GM19023 (cell line): ENCODE data around the gene RITA1.
A peak's percentile ranks its signal among the peaks of the same experiment; 100 is the strongest.
"Not testable (repeated sequence)": the region's sequence is repeated elsewhere in the genome, so short reads cannot be mapped to it uniquely, and the experiment has no call there.

Experiments
- ATAC-seq: cut with Tn5 transposase; IDR thresholded peaks from one replicate; pipeline ENCODE4 v1.9.1; 2021; ENCODE audit warnings: mild to moderate bottlenecking, moderate library complexity; ENCODE audit not compliant: unreplicated experiment

RITA1 gene

GRCh38 chr12:113201187-113202177 lies 16.0 kb downstream of the RITA1 start:
- ATAC-seq = no peak

- no peak for ATAC-seq
These were observed 17.0 kb downstream of the RITA1 start for GRCh38 chr12:113202300-113203075.

GRCh38 chr12:113203852-113204760 lies 18.6 kb downstream of the RITA1 start:
- ATAC-seq = no peak

- ATAC-seq = no peak
These were observed 19.3 kb downstream of the RITA1 start for GRCh38 chr12:113204804-113205203.

GRCh38 chr12:113206802-113207201 lies 21.3 kb downstream of the RITA1 start:
- ATAC-seq = not testable (repeated sequence)

GRCh38 chr12:113207613-113208040 lies 22.1 kb downstream of the RITA1 start:
- peak; percentile 1 for ATAC-seq

GRCh38 chr12:113208041-113208934 lies 22.8 kb downstream of the RITA1 start:
- peak; percentile 79 for ATAC-seq

- no peak for ATAC-seq
These were observed 25.6 kb downstream of the RITA1 start for GRCh38 chr12:113211160-113211559.

- no peak for ATAC-seq
These were observed 29.4 kb downstream of the RITA1 start for GRCh38 chr12:113214895-113215400.

GRCh38 chr12:113216027-113216426 lies 30.5 kb downstream of the RITA1 start:
- no peak for ATAC-seq

GRCh38 chr12:113220593-113221180 lies 35.2 kb downstream of the RITA1 start:
- no peak for ATAC-seq

GRCh38 chr12:113221181-113221996 lies 35.9 kb downstream of the RITA1 start, which contains the start of gene TPCN1:
TSS of gene TPCN1 (plus strand) at chr12:113221464. CDS start at chr12:113226853, 5,389 bp downstream.
- peak; percentile 91 for ATAC-seq

- ATAC-seq = no peak
These were observed 36.6 kb downstream of the RITA1 start for GRCh38 chr12:113221997-113222729.

GRCh38 chr12:113222730-113223531 lies 37.4 kb downstream of the RITA1 start:
- no peak for ATAC-seq

GRCh38 chr12:113224955-113225354 lies 39.4 kb downstream of the RITA1 start:
- no peak for ATAC-seq
